Smooth muscle cell (in vitro differentiated cells): ENCODE data around the gene SRSF7. TPM values are rescaled to one million over a fixed set of nuclear protein-coding genes. Genes with fewer than 3 reads are reported as not detected.

Source experiments
- DNase-seq: peaks from one replicate; lab custom pipeline; 2025; ENCODE audit not compliant: unreplicated experiment; lab: John Stamatoyannopoulos, UW
- H2AFZ ChIP-seq: fragments of 200-600 bp; sonication (generic); 2 replicates; pipeline ENCODE4 v1.6.0; 2016; ENCODE audit warnings: antibody characterized with exemption, low read depth, mild to moderate bottlenecking
- H3F3A ChIP-seq: fragments of 200-600 bp; sonication (generic); 2 replicates; pipeline ENCODE4 v1.6.0; 2017; ENCODE audit warnings: antibody characterized with exemption, low read depth
- H3K27ac ChIP-seq: fragments of 200-600 bp; sonication (generic); 2 replicates; pipeline ENCODE4 v1.5.1; 2016; ENCODE audit warnings: low read depth, mild to moderate bottlenecking
- H3K27me3 ChIP-seq: fragments of 200-600 bp; sonication (generic); 2 replicates; pipeline ENCODE4 v1.6.1; 2016; ENCODE audit warnings: low read depth, mild to moderate bottlenecking
- H3K36me3 ChIP-seq: fragments of 200-600 bp; sonication (generic); 2 replicates; pipeline ENCODE4 v1.5.1; 2016; ENCODE audit warnings: low read depth
- H3K4me1 ChIP-seq: fragments of 200-600 bp; sonication (generic); 2 replicates; pipeline ENCODE4 v1.5.1; 2016; ENCODE audit warnings: low read depth
- H3K4me2 ChIP-seq: fragments of 200-600 bp; sonication (generic); 2 replicates; pipeline ENCODE4 v1.6.0; 2016; ENCODE audit warnings: mild to moderate bottlenecking
- H3K4me3 ChIP-seq: fragments of 200-600 bp; sonication (generic); 2 replicates; pipeline ENCODE4 v1.5.1; 2016; ENCODE audit warnings: mild to moderate bottlenecking
- H3K79me2 ChIP-seq: fragments of 200-600 bp; sonication (generic); 2 replicates; pipeline ENCODE4 v1.6.0; 2016; ENCODE audit warnings: low read depth, mild to moderate bottlenecking
- H3K9ac ChIP-seq: fragments of 200-600 bp; sonication (generic); 2 replicates; pipeline ENCODE4 v1.6.0; 2016; ENCODE audit warnings: low read depth
- H3K9me3 ChIP-seq: fragments of 200-600 bp; sonication (generic); replicated peaks from 2 replicates; pipeline ENCODE4 v1.5.1; 2016; ENCODE audit warnings: low read depth
- H4K20me1 ChIP-seq: fragments of 200-600 bp; sonication (generic); 2 replicates; pipeline ENCODE4 v1.6.0; 2016; ENCODE audit warnings: low read depth
- CTCF ChIP-seq: fragments of 200-600 bp; sonication (generic); IDR thresholded peaks from 2 replicates; pipeline ENCODE4 v1.5.1; 2017; ENCODE audit warnings: borderline replicate concordance, mild to moderate bottlenecking, antibody characterized with exemption; ENCODE audit not compliant: insufficient read depth, poor library complexity, severe bottlenecking
- WGBS: methylation state at CpG from one replicate; pipeline ENCODE4 v1.1.7; 2016; ENCODE audit warnings: low lambda C conversion rate; 5-methylcytosine and 5-hydroxymethylcytosine counted together
- polyA plus RNA-seq: library from polyadenylated mRNA; unstranded; fragments of >200 nt; fragmentation: Nextera tagmentation; extraction: Ambion mirVana; gene quantifications from 2 replicates; pipeline ENCODE4 v1.2.1, GENCODE V29; 2016
- total RNA-seq: library from RNA; depleted of rRNA; stranded (reverse); fragments of >200 nt; gene quantifications from 2 replicates; pipeline ENCODE4 v1.2.3, GENCODE V29; 2014

The SRSF7 gene
- total and polyA plus RNA-seq, 2 experiments from 2014 or later = 92.5 to 102 TPM

GRCh38 chr2:38713338-38713737, 37.8 kb downstream of the SRSF7 start:
- no peak overlapping the region for H3K27ac ChIP-seq
- H3K4me3 ChIP-seq = no peak overlapping the region
- H3K36me3 ChIP-seq = no peaks in the 10 kb centered on the region
- no peaks in the 10 kb centered on the region for H3K79me2 ChIP-seq
- H3F3A ChIP-seq = no peaks in the 10 kb centered on the region
- no peaks in the 10 kb centered on the region for H3K4me1 ChIP-seq
- H3K4me2 ChIP-seq = no peak overlapping the region
- H3K9ac ChIP-seq = no peak overlapping the region
- TF ChIP-seq CTCF = no peak
- no peak for DNase-seq
- WGBS = 95% methylated on average over 3 of the region's 3 CpGs
- H2AFZ ChIP-seq = no peak overlapping the region
- no peaks in the 10 kb centered on the region for H4K20me1 ChIP-seq
- no peaks in the 10 kb centered on the region for H3K9me3 ChIP-seq
- H3K27me3 ChIP-seq = no peaks in the 10 kb centered on the region

GRCh38 chr2:38712871-38713270, 38.3 kb downstream of the SRSF7 start:
- Histone ChIP-seq H3K27me3 (no peaks in the 10 kb centered on the region), H3F3A (no peaks in the 10 kb centered on the region), H2AFZ (no peak overlapping the region), H3K36me3 (no peaks in the 10 kb centered on the region), H3K9ac (no peak overlapping the region), H4K20me1 (no peaks in the 10 kb centered on the region), H3K4me1 (no peaks in the 10 kb centered on the region), H3K4me2 (no peak overlapping the region), H3K27ac (no peak overlapping the region), H3K4me3 (no peak overlapping the region), H3K9me3 (no peaks in the 10 kb centered on the region), H3K79me2 (no peaks in the 10 kb centered on the region)
- 76% methylated on average over 4 of the region's 4 CpGs for WGBS
- TF ChIP-seq CTCF = no peak
- DNase-seq = no peak

GRCh38 chr2:38712413-38712812, 38.7 kb downstream of the SRSF7 start:
- H4K20me1 ChIP-seq = no peaks in the 10 kb centered on the region
- H2AFZ ChIP-seq = no peak overlapping the region
- H3F3A ChIP-seq = no peaks in the 10 kb centered on the region
- no peak overlapping the region for H3K4me3 ChIP-seq
- DNase-seq = no peak
- H3K9me3 ChIP-seq = no peaks in the 10 kb centered on the region
- H3K4me1 ChIP-seq = no peaks in the 10 kb centered on the region
- no peaks in the 10 kb centered on the region for H3K79me2 ChIP-seq
- 84% methylated on average over 7 of the region's 7 CpGs for WGBS
- H3K27ac ChIP-seq = no peak overlapping the region
- TF ChIP-seq CTCF = no peak
- no peak overlapping the region for H3K4me2 ChIP-seq
- H3K36me3 ChIP-seq = no peaks in the 10 kb centered on the region
- H3K9ac ChIP-seq = no peak overlapping the region
- H3K27me3 ChIP-seq = no peaks in the 10 kb centered on the region

GRCh38 chr2:38711558-38711957, 39.6 kb downstream of the SRSF7 start:
- Histone ChIP-seq H3K79me2 (no peaks in the 10 kb centered on the region), H3K4me2 (no peak overlapping the region), H3K36me3 (no peaks in the 10 kb centered on the region), H3K27ac (no peak overlapping the region), H3K27me3 (no peaks in the 10 kb centered on the region), H3K9ac (no peak overlapping the region), H2AFZ (no peak overlapping the region), H3K9me3 (no peaks in the 10 kb centered on the region), H3F3A (no peaks in the 10 kb centered on the region), H4K20me1 (no peaks in the 10 kb centered on the region), H3K4me1 (no peaks in the 10 kb centered on the region), H3K4me3 (no peak overlapping the region)
- no peak for DNase-seq
- TF ChIP-seq CTCF = no peak
